Activated naive CD4-positive, alpha-beta T cell treated with anti-CD3 and anti-CD28 coated beads for 36 hours (primary cell): ENCODE results near the gene RAD21L1. TPM values are rescaled to one million over a fixed set of nuclear protein-coding genes. Genes with fewer than 3 reads are reported as not detected.

Experiments
- CTCF ChIA-PET: fragments of 350-600 bp; sonication (Branson Sonifier 250); formaldehyde crosslinking; loops from one replicate; lab custom pipeline; 2021; ENCODE audit warnings: antibody characterized with exemption; lab: Charles Lee
- DNase-seq: peaks from one replicate; pipeline ENCODE4 v3.0.0-alpha.2; 2020
- H3K27ac Mint-ChIP-seq: one replicate; pipeline ENCODE4 v1.8.0; 2021; ENCODE audit warnings: mild to moderate bottlenecking, mixed read lengths
- H3K27me3 Mint-ChIP-seq: one replicate; pipeline ENCODE4 v1.8.0; 2021; ENCODE audit warnings: low read depth, mixed read lengths
- H3K36me3 Mint-ChIP-seq: one replicate; pipeline ENCODE4 v1.8.0; 2021; ENCODE audit warnings: low read depth, mixed read lengths
- H3K4me1 Mint-ChIP-seq: one replicate; pipeline ENCODE4 v1.8.0; 2021; ENCODE audit warnings: low read depth, mixed read lengths
- H3K4me3 Mint-ChIP-seq: one replicate; pipeline ENCODE4 v1.8.0; 2021; ENCODE audit warnings: mild to moderate bottlenecking, moderate library complexity, mixed read lengths
- H3K9me3 Mint-ChIP-seq: one replicate; pipeline ENCODE4 v1.8.0; 2021; ENCODE audit warnings: mixed read lengths
- intact Hi-C: fragments of 100-400 bp; cut with micrococcal nuclease; formaldehyde crosslinking; loops from one replicate; pipeline ENCODE4 v1.15.1; 2023
- total RNA-seq, 2 experiments: library from RNA; stranded (reverse); gene quantifications; one replicate each; pipeline ENCODE4 v1.2.3, GENCODE V29; 2021

Gene RAD21L1
- total RNA-seq, 2 experiments from 2014 or later = not detected

- no peak for DNase-seq
- intact Hi-C loops = loop anchor here (5.0 kb wide), 1 partner anchor 73 kb away; the partner anchor contains the start of gene RAD21L1
- Mint-ChIP-seq H3K4me1 (peaks cover 21% of the 10 kb centered on the region), H3K27ac (peak overlapping the region; percentile 90), H3K27me3 (no peaks in the 10 kb centered on the region), H3K4me3 (no peak overlapping the region), H3K9me3 (no peaks in the 10 kb centered on the region), H3K36me3 (peaks cover 5% of the 10 kb centered on the region)
- CTCF ChIA-PET = interaction anchor here (0.7 to 4.2 kb wide), 12 partner anchors 10 to 205 kb away, joined by 3 to 17 read pairs (median 4); no protein-coding TSS in a partner anchor
These were observed 74.4 kb downstream of the RAD21L1 start for GRCh38 chr20:1300083-1300840.

- Mint-ChIP-seq H3K9me3 (no peaks in the 10 kb centered on the region), H3K27me3 (no peaks in the 10 kb centered on the region), H3K27ac (peak overlapping the region; percentile 90), H3K4me3 (peak overlapping the region; percentile 33), H3K36me3 (peaks cover 9% of the 10 kb centered on the region), H3K4me1 (peaks cover 21% of the 10 kb centered on the region)
- DNase-seq = peak; percentile 81
- CTCF ChIA-PET = interaction anchor here (0.7 to 4.2 kb wide), 10 partner anchors 9 to 204 kb away, joined by 3 to 17 read pairs (median 4); no protein-coding TSS in a partner anchor
- intact Hi-C loops = loop anchor here (5.0 kb wide), 1 partner anchor 74 kb away; the partner anchor contains the start of gene RAD21L1
These were observed 75.2 kb downstream of the RAD21L1 start for GRCh38 chr20:1301031-1301529.

- no peak overlapping the region for H3K27ac Mint-ChIP-seq
- H3K27me3 Mint-ChIP-seq = no peaks in the 10 kb centered on the region
- CTCF ChIA-PET = no interaction called here
- intact Hi-C loops = loop anchor here (5.0 kb wide), 1 partner anchor 76 kb away; the partner anchor contains the start of gene RAD21L1
- H3K4me3 Mint-ChIP-seq = no peak overlapping the region
- no peak for DNase-seq
- H3K36me3 Mint-ChIP-seq = peaks cover 6% of the 10 kb centered on the region
- H3K4me1 Mint-ChIP-seq = peaks cover 21% of the 10 kb centered on the region
- no peaks in the 10 kb centered on the region for H3K9me3 Mint-ChIP-seq
These were observed 77.1 kb downstream of the RAD21L1 start for GRCh38 chr20:1302685-1303541.

GRCh38 chr20:1304710-1305515, 79.1 kb downstream of the RAD21L1 start:
- CTCF ChIA-PET = interaction anchor here (0.7 kb wide), 1 partner anchor 78 kb away, joined by 3 read pairs; no protein-coding TSS in a partner anchor
- peaks cover 6% of the 10 kb centered on the region for H3K36me3 Mint-ChIP-seq
- intact Hi-C loops = loop anchor here (5.0 kb wide), 1 partner anchor 78 kb away; the partner anchor contains the start of gene RAD21L1

More at GRCh38 chr20:1304710-1305515, 79.1 kb downstream of the RAD21L1 start:
- no peak for DNase-seq
- no peak overlapping the region for H3K4me3 Mint-ChIP-seq
- H3K9me3 Mint-ChIP-seq = no peaks in the 10 kb centered on the region
- H3K4me1 Mint-ChIP-seq = peaks cover 15% of the 10 kb centered on the region
- H3K27me3 Mint-ChIP-seq = no peaks in the 10 kb centered on the region
- no peak overlapping the region for H3K27ac Mint-ChIP-seq

Other genes starting within 250 kb of the RAD21L1 start
- not detected for gene RSPO4, start 223.7 kb upstream of the RAD21L1 start, total RNA-seq
- 100 to 1,000 TPM; 138 to 143 TPM for gene PSMF1, start 107.4 kb upstream of the RAD21L1 start, total RNA-seq
- gene TMEM74B, start 41.1 kb upstream of the RAD21L1 start, total RNA-seq = under 1 TPM in 1 of 2 experiments, not detected in 1; 0.17 TPM
- not detected for gene C20orf202, start 22.6 kb upstream of the RAD21L1 start, total RNA-seq
- 1 to 10 TPM; 6.7 to 7.3 TPM for gene SNPH, start 40.2 kb downstream of the RAD21L1 start, total RNA-seq
- 1 to 10 TPM; 5.5 to 5.8 TPM for gene SDCBP2, start 103.1 kb downstream of the RAD21L1 start, total RNA-seq
- gene FKBP1A, start 167.0 kb downstream of the RAD21L1 start, total RNA-seq = 100 to 1,000 TPM; 232 to 237 TPM
- gene NSFL1C, start 240.8 kb downstream of the RAD21L1 start, total RNA-seq = 10 to 100 TPM; 80.4 to 84.1 TPM